Suprapubic skin (tissue), 4 donors: ENCODE measurements around the gene ERCC6L2. TPM values are rescaled to one million over a fixed set of nuclear protein-coding genes. Genes with fewer than 3 reads are reported as not detected.

Source experiments
- DNase-seq, 2 donors: peaks; one replicate each; pipeline ENCODE4 v3.0.0-alpha.2; 2019; ENCODE audit warnings: low spot score in 2 of 2
- H3K27ac ChIP-seq: fragments of 200-600 bp; sonication (generic); one replicate; pipeline ENCODE4 v1.5.1; 2019
- H3K27me3 ChIP-seq: fragments of 200-600 bp; sonication (generic); one replicate; pipeline ENCODE4 v1.5.1; 2019
- H3K36me3 ChIP-seq: fragments of 200-600 bp; sonication (generic); one replicate; pipeline ENCODE4 v1.5.1; 2019
- H3K4me1 ChIP-seq: fragments of 200-600 bp; sonication (generic); one replicate; pipeline ENCODE4 v1.5.1; 2019
- H3K4me3 ChIP-seq: fragments of 200-600 bp; sonication (generic); one replicate; pipeline ENCODE4 v1.5.1; 2019; ENCODE audit warnings: mild to moderate bottlenecking
- H3K9me3 ChIP-seq: fragments of 200-600 bp; sonication (generic); one replicate; pipeline ENCODE4 v1.5.1; 2019
- EP300 ChIP-seq: sonication (generic); formaldehyde crosslinking; IDR thresholded peaks from one replicate; pipeline ENCODE4 v1.6.1; 2017; ENCODE audit warnings: antibody characterized with exemption
- POLR2A ChIP-seq, 2 donors: fragments of 450-650 bp; IDR thresholded peaks; one replicate each; pipeline ENCODE4 v1.6.1; 2017; ENCODE audit warnings: antibody characterized with exemption in 2 of 2, mild to moderate bottlenecking in 2 of 2, moderate library complexity in 2 of 2
- POLR2AphosphoS5 ChIP-seq, 3 donors: sonication (generic); formaldehyde crosslinking; IDR thresholded peaks; one replicate each; pipeline ENCODE4 v1.6.1; 2017; ENCODE audit warnings: antibody characterized with exemption in 3 of 3
- WGBS: methylation state at CpG from one replicate; pipeline ENCODE4 v1.1.5; 2018; 5-methylcytosine and 5-hydroxymethylcytosine counted together
- total RNA-seq, 4 donors: library from RNA; depleted of rRNA; stranded (reverse); fragments of >200 nt; gene quantifications; one replicate each; pipeline ENCODE4 v1.1.0, GENCODE V29; 2016
- TF ChIP-seq, protein P1 (sequence below), 2 donors: fragments of 200-600 bp in 1 of 2; fragments of 450-650 bp in 1 of 2; sonication (generic) in 1 of 2; IDR thresholded peaks; one replicate each; pipeline ENCODE4 v1.5.1; 2016 to 2019; ENCODE audit warnings: antibody characterized with exemption in 2 of 2, mild to moderate bottlenecking in 1 of 2, moderate library complexity in 1 of 2

Gene ERCC6L2
- total RNA-seq, 4 donors from 2014 or later, result 43.1 to 70.3 (median 47.0) TPM

DNA sequence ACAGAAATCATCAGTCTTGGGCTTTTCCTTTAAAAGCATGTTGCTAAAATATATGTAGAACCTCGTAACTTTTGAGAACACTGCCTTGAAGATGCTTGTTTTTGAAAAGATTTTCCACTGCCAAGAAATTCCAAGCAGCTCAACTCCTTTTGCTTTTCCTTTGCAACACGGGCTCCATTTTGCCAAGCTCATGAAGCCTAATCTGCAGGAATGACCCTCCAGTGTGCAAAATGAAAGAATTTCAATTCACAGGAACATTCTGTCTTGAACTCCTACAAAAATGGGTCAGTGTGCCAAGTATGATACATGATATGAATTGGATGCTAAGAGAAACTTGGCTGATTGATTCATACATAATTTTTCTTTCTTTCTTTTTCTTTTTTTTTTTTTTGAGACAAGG, 35.4 kb upstream of the ERCC6L2 start:
- H3K4me3 ChIP-seq, result no peak overlapping the region
- DNase-seq, result no peak
- 82% methylated on average over 2 of the region's 2 CpGs for WGBS
- H3K4me1 ChIP-seq, result no peaks in the 10 kb centered on the region
- H3K36me3 ChIP-seq, result no peaks in the 10 kb centered on the region
- no peaks in the 10 kb centered on the region for H3K9me3 ChIP-seq
- TF ChIP-seq POLR2AphosphoS5 (IDR thresholded peaks at IDR 0.05) (no peak), POLR2A (IDR thresholded peaks at IDR 0.05) (no peak), EP300 (no peak)
- TF ChIP-seq, protein P1, sequence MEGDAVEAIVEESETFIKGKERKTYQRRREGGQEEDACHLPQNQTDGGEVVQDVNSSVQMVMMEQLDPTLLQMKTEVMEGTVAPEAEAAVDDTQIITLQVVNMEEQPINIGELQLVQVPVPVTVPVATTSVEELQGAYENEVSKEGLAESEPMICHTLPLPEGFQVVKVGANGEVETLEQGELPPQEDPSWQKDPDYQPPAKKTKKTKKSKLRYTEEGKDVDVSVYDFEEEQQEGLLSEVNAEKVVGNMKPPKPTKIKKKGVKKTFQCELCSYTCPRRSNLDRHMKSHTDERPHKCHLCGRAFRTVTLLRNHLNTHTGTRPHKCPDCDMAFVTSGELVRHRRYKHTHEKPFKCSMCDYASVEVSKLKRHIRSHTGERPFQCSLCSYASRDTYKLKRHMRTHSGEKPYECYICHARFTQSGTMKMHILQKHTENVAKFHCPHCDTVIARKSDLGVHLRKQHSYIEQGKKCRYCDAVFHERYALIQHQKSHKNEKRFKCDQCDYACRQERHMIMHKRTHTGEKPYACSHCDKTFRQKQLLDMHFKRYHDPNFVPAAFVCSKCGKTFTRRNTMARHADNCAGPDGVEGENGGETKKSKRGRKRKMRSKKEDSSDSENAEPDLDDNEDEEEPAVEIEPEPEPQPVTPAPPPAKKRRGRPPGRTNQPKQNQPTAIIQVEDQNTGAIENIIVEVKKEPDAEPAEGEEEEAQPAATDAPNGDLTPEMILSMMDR (IDR thresholded peaks at IDR 0.05), result no peak
- H3K27ac ChIP-seq, result no peak overlapping the region
- no peaks in the 10 kb centered on the region for H3K27me3 ChIP-seq

DNA sequence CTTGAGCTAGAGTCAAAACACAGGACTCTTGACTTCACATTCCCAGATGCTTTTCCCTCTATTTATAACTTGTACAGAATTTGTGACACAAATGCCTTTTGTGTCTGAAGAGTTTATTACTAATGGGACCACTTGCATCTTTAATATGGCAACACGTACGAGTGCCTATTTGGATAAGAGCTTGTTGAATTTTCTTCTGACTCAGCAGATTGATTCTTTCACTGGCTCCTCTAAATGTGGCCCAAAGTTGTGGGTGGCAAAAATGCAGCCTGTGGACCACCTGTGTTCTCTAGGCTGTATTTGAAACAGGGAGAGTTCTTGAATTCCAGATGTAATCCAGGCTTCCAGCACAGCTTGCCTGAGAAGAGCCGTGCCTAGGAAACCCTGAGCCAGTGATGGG, 34.1 kb upstream of the ERCC6L2 start:
- no peaks in the 10 kb centered on the region for H3K36me3 ChIP-seq
- no peak for DNase-seq
- no peaks in the 10 kb centered on the region for H3K27me3 ChIP-seq
- H3K4me1 ChIP-seq, result no peaks in the 10 kb centered on the region
- H3K27ac ChIP-seq, result no peak overlapping the region
- 88% methylated on average over 3 of the region's 3 CpGs for WGBS
- H3K4me3 ChIP-seq, result no peak overlapping the region
- TF ChIP-seq POLR2AphosphoS5 (IDR thresholded peaks at IDR 0.05) (no peak), POLR2A (IDR thresholded peaks at IDR 0.05) (no peak), EP300 (no peak)
- TF ChIP-seq, protein P1 (IDR thresholded peaks at IDR 0.05), result no peak
- no peaks in the 10 kb centered on the region for H3K9me3 ChIP-seq

GRCh38 chr9:95845751-95846150, 29.7 kb upstream of the ERCC6L2 start:
- TF ChIP-seq EP300 (no peak), POLR2AphosphoS5 (IDR thresholded peaks at IDR 0.05) (no peak), POLR2A (IDR thresholded peaks at IDR 0.05) (no peak)
- TF ChIP-seq, protein P1 (IDR thresholded peaks at IDR 0.05), result no peak
- Histone ChIP-seq H3K4me1 (no peaks in the 10 kb centered on the region), H3K9me3 (no peaks in the 10 kb centered on the region), H3K4me3 (no peak overlapping the region), H3K27ac (no peak overlapping the region), H3K27me3 (no peaks in the 10 kb centered on the region), H3K36me3 (peaks cover 6% of the 10 kb centered on the region)
- WGBS, result 52% methylated on average over 1 of the region's 1 CpG
- no peak for DNase-seq

GRCh38 chr9:95848764-95849163, 26.7 kb upstream of the ERCC6L2 start:
- DNase-seq, result no peak

DNA sequence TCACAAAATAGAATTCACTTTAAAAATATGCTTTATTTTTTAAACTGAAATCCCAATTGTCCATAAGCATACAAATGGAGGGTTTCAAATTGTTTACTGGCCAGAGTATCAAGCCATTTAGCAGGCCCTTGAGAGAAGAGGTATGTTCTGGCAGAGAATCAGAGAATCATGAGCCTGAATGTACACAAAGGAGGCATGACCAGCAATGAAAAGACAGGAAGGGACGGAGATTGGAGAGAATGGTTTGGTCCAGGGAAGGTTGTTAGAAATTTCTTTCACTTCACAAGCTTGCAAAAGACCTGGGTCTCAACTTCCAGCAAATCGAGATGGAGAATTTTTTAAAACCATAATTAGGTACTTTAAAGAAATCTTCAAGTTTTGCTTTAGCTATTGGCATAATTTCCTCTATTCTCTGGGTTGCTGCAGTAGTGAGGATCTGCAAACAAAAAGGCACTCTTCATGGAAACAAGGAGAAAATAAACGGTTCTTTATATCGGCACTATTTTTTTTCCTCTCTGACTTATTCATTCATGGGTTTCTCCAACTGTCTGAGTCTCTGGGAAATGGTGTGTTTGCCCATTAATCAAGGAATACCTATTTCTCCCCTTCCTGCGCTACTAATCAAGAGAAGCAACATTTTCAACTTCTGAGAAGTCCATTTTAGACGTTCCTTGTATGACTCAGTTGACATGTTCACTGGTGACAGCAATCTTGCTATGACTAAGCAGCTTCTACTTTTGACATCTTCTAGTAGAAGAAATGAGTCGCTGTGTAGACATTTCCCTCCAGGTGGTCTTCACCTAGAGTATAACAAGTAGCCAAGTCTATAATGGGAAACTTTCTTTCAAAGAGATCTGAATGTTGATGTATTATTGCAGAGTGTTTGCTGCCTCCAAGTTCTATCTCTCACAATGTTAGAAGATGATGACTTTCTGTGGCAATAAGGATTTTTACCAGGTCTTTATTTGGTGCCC, 23.1 kb upstream of the ERCC6L2 start:
- Histone ChIP-seq H3K9me3 (no peaks in the 10 kb centered on the region), H3K4me1 (no peaks in the 10 kb centered on the region), H3K36me3 (peaks cover 6% of the 10 kb centered on the region), H3K27ac (no peak overlapping the region), H3K27me3 (no peaks in the 10 kb centered on the region), H3K4me3 (no peak overlapping the region)
- TF ChIP-seq EP300, result no peak
- TF ChIP-seq, protein P1 (IDR thresholded peaks at IDR 0.05), result no peak
- TF ChIP-seq POLR2AphosphoS5 (IDR thresholded peaks at IDR 0.05), result no peak
- TF ChIP-seq POLR2A (IDR thresholded peaks at IDR 0.05), result no peak
- 78% methylated on average over 7 of the region's 7 CpGs for WGBS
- no peak for DNase-seq

More at GRCh38 chr9:95848764-95849163, 26.7 kb upstream of the ERCC6L2 start:
- TF ChIP-seq POLR2A (IDR thresholded peaks at IDR 0.05) (no peak), POLR2AphosphoS5 (IDR thresholded peaks at IDR 0.05) (no peak), EP300 (no peak)
- TF ChIP-seq, protein P1 (IDR thresholded peaks at IDR 0.05), result no peak
- H3K4me3 ChIP-seq, result no peak overlapping the region
- no peaks in the 10 kb centered on the region for H3K4me1 ChIP-seq
- peaks cover 6% of the 10 kb centered on the region for H3K36me3 ChIP-seq
- no peaks in the 10 kb centered on the region for H3K9me3 ChIP-seq
- no peak overlapping the region for H3K27ac ChIP-seq
- no peaks in the 10 kb centered on the region for H3K27me3 ChIP-seq
